HG03196 (cell line): ENCODE data around the gene AANAT.

ENCODE experiments used
- ATAC-seq: cut with Tn5 transposase; IDR thresholded peaks from one replicate; pipeline ENCODE4 v1.9.1; 2021; ENCODE audit not compliant: unreplicated experiment

The AANAT gene

GRCh38 chr17:76467366-76467765 is at the start of gene AANAT:
AANAT (plus strand) TSS chr17:76467603; CDS start chr17:76468747, 1,144 bp downstream.
- no peak for ATAC-seq

- ATAC-seq, result no peak
Observed at GRCh38 chr17:76419576-76420260, 47.7 kb upstream of the AANAT start.

- no peak for ATAC-seq
Observed at GRCh38 chr17:76420356-76421043, 46.9 kb upstream of the AANAT start.

- no peak for ATAC-seq
Observed at GRCh38 chr17:76421044-76421407, 46.4 kb upstream of the AANAT start.

GRCh38 chr17:76422406-76422805 is 45.0 kb upstream of the AANAT start:
- ATAC-seq, result no peak

- ATAC-seq, result no peak
Observed at GRCh38 chr17:76422860-76423259, 44.5 kb upstream of the AANAT start.

GRCh38 chr17:76426853-76427252 is 40.5 kb upstream of the AANAT start:
- no peak for ATAC-seq

- ATAC-seq, result no peak
Observed at GRCh38 chr17:76427501-76428231, 39.7 kb upstream of the AANAT start.

GRCh38 chr17:76428511-76428910 is 38.9 kb upstream of the AANAT start:
- ATAC-seq, result no peak

GRCh38 chr17:76431509-76431908 is 35.9 kb upstream of the AANAT start:
- no peak for ATAC-seq

GRCh38 chr17:76432004-76432403 is 35.4 kb upstream of the AANAT start:
- ATAC-seq, result no peak

GRCh38 chr17:76432712-76433336 is 34.6 kb upstream of the AANAT start:
- no peak for ATAC-seq

- ATAC-seq, result no peak
Observed at GRCh38 chr17:76433693-76434092, 33.7 kb upstream of the AANAT start.

GRCh38 chr17:76434870-76435269 is 32.5 kb upstream of the AANAT start:
- ATAC-seq, result no peak

GRCh38 chr17:76435751-76436150 is 31.7 kb upstream of the AANAT start:
- ATAC-seq, result no peak

GRCh38 chr17:76437467-76438402 is 29.7 kb upstream of the AANAT start:
- no peak for ATAC-seq

- no peak for ATAC-seq
Observed at GRCh38 chr17:76438906-76439305, 28.5 kb upstream of the AANAT start.

GRCh38 chr17:76439314-76439928 is 28.0 kb upstream of the AANAT start:
- ATAC-seq, result no peak

GRCh38 chr17:76440751-76441362 is 26.5 kb upstream of the AANAT start:
- no peak for ATAC-seq
